K562 (cell line): Measurements from ENCODE around the gene SGPP2. TPM values are rescaled to one million over a fixed set of nuclear protein-coding genes. Genes with fewer than 3 reads are reported as not detected.

Experiments used
- ATAC-seq: fragments of 200-7000 bp; cut with Tn5 transposase; 3 replicates; pipeline ENCODE4 v1.9.1; 2020; ENCODE audit warnings: moderate library complexity
- BruUV-seq: library from RNA; stranded (reverse); fragments of 400-500 nt; replicated peaks from 2 replicates; lab custom pipeline; 2021; lab: Mats Ljungman, UMichigan
- CTCF ChIA-PET: fragments of 300-600 bp; formaldehyde crosslinking; extraction: SDS; loops from one replicate; lab custom pipeline; 2021; ENCODE audit warnings: low intra/inter-chr PET ratio; lab: Yijun Ruan, JAX
- POLR2A ChIA-PET: fragments of 300-600, 350-650 bp; sonication (Branson Sonifier 250); formaldehyde crosslinking; extraction: SDS; loops from one replicate; lab custom pipeline; 2021; ENCODE audit warnings: antibody characterized with exemption, inconsistent platforms; lab: Yijun Ruan, JAX
- DNase-seq, 4 experiments: peaks; one replicate each; pipeline versions ENCODE4 v3.0.0 to v3.0.0-alpha.2; 2011 to 2018; ENCODE audit warnings: low spot score in 3 of 4, mixed read lengths in 3 of 4; ENCODE audit errors: extremely low read depth in 1 of 4
- FAIRE-seq: peaks from 2 replicates; lab custom pipeline; 2011; peaks lifted over from hg19 to GRCh38; lab: Jason Lieb, UNC
- H2AFZ ChIP-seq: 2 replicates; pipeline ENCODE4 v1.6.0; 2011; ENCODE audit warnings: low read depth, low read length, control low read depth, inconsistent platforms
- H3K27ac ChIP-seq: fragments of 200-600 bp; 3 replicates; pipeline ENCODE4 v1.8.0; 2011; ENCODE audit warnings: low read depth, mild to moderate bottlenecking, control low read depth, inconsistent platforms, low read length, moderate library complexity, mixed read lengths; ENCODE audit errors: extremely low read depth
- H3K27me3 ChIP-seq, 2 experiments: fragments of 300-600 bp in 1 of 2; 2 replicates in 1 of 2; 3 replicates in 1 of 2; pipeline versions ENCODE4 v1.6.0 to v1.8.0; 2011; ENCODE audit warnings: inconsistent platforms in 2 of 2, low read length in 2 of 2, mild to moderate bottlenecking in 1 of 2, mixed read lengths in 1 of 2, moderate library complexity in 1 of 2; ENCODE audit not compliant: control insufficient read depth in 2 of 2, insufficient read depth in 2 of 2
- H3K36me3 ChIP-seq: fragments of 300-600 bp; 3 replicates; pipeline ENCODE4 v1.8.0; 2011; ENCODE audit warnings: mild to moderate bottlenecking, low read length, inconsistent platforms; ENCODE audit not compliant: control insufficient read depth, insufficient read depth
- H3K4me1 ChIP-seq, 2 experiments: fragments of 200-600 bp in 1 of 2; replicated peaks in 1 of 2; 2 replicates in 1 of 2; 3 replicates in 1 of 2; pipeline versions ENCODE4 v1.5.1 to v1.8.0; 2011; ENCODE audit warnings: inconsistent platforms in 2 of 2, low read length in 2 of 2, mild to moderate bottlenecking in 1 of 2, mixed read lengths in 1 of 2, moderate library complexity in 1 of 2; ENCODE audit not compliant: control insufficient read depth in 2 of 2, insufficient read depth in 2 of 2
- H3K4me2 ChIP-seq: 2 replicates; pipeline ENCODE4 v1.6.1; 2011; ENCODE audit warnings: low read length, control low read depth, inconsistent platforms, mixed read lengths; ENCODE audit not compliant: insufficient read depth
- H3K4me3 ChIP-seq: fragments of 200-600 bp; sonication (generic), shearing (Covaris generic); 2 replicates; pipeline ENCODE4 v1.5.1; 2016; ENCODE audit warnings: control low read depth, inconsistent platforms
- H3K79me2 ChIP-seq: fragments of 200-600 bp; 3 replicates; pipeline ENCODE4 v1.8.0; 2011; ENCODE audit warnings: low read length, inconsistent platforms; ENCODE audit not compliant: control insufficient read depth, insufficient read depth
- H3K9ac ChIP-seq, 2 experiments: 2 replicates each; pipeline versions ENCODE4 v1.6.0 to v1.6.1; 2011; ENCODE audit warnings: low read depth in 2 of 2, low read length in 2 of 2, control low read depth in 1 of 2, inconsistent platforms in 1 of 2, mild to moderate bottlenecking in 1 of 2, mixed read lengths in 1 of 2; ENCODE audit not compliant: insufficient read depth in 1 of 2
- H3K9me1 ChIP-seq: one replicate; pipeline ENCODE4 v1.6.0; 2011; ENCODE audit warnings: inconsistent platforms, mild to moderate bottlenecking, low read length, moderate library complexity; ENCODE audit not compliant: control insufficient read depth, insufficient read depth
- H3K9me3 ChIP-seq: replicated peaks from 2 replicates; pipeline ENCODE4 v1.5.1; 2011; ENCODE audit warnings: low read depth, low read length, inconsistent platforms; ENCODE audit not compliant: control insufficient read depth, insufficient read depth
- H4K20me1 ChIP-seq: replicated peaks from 2 replicates; pipeline ENCODE4 v1.6.1; 2011; ENCODE audit warnings: low read length, inconsistent platforms, mixed read lengths; ENCODE audit not compliant: control insufficient read depth, insufficient read depth
- C11orf30 ChIP-seq: fragments of 450-650 bp; IDR thresholded peaks from 2 replicates; pipeline ENCODE4 v1.6.1; 2016; ENCODE audit warnings: low read depth, mild to moderate bottlenecking
- FOXJ3 ChIP-seq: sonication (generic); formaldehyde crosslinking; IDR thresholded peaks from 2 replicates; pipeline ENCODE4 v1.4.0; 2020; ENCODE audit warnings: mild to moderate bottlenecking, missing genetic modification reagents
- MCM2 ChIP-seq: fragments of 450-650 bp; IDR thresholded peaks from 2 replicates; pipeline ENCODE4 v1.6.1; 2017; ENCODE audit warnings: low read depth, mild to moderate bottlenecking
- MYC ChIP-seq, 2 experiments: fragments of 250-450 bp in 1 of 2; sonication (Bioruptor Pico) in 1 of 2; IDR thresholded peaks; 2 replicates each; pipeline versions ENCODE4 v1.5.1 to v1.6.1; 2012 to 2021; ENCODE audit warnings: low read depth in 2 of 2, borderline replicate concordance in 1 of 2, improper control_type of control experiment in 1 of 2, low read length in 1 of 2, mild to moderate bottlenecking in 1 of 2, moderate library complexity in 1 of 2
- ZNF165 ChIP-seq: fragments of 250-450 bp; sonication (Bioruptor Pico); IDR thresholded peaks from 2 replicates; pipeline ENCODE4 v1.4.0; 2020; ENCODE audit warnings: borderline replicate concordance
- WGBS: fragments of 100-300 bp; shearing (Covaris generic); methylation state at CpG from one replicate; pipeline ENCODE4 v1.1.6; 2016; ENCODE audit warnings: low coverage, mixed read lengths; ENCODE audit not compliant: insufficient coverage; ENCODE audit errors: missing lambda C conversion rate; 5-methylcytosine and 5-hydroxymethylcytosine counted together
- in situ Hi-C: fragments of 300-500 bp; cut with MboI; formaldehyde crosslinking; loops from 4 replicates; pipeline ENCODE4 v1.15.0; 2018; ENCODE audit warnings: inconsistent platforms, mixed read lengths
- intact Hi-C: fragments of 100-400 bp; cut with micrococcal nuclease; formaldehyde crosslinking; loops from 2 replicates; pipeline ENCODE4 v1.14.2; 2022
- polyA plus RNA-seq, 8 experiments: library from polyadenylated mRNA; depleted of rRNA in 4 of 8; stranded (reverse) in 5 of 8; unstranded in 3 of 8; fragments of >200 nt; fragmentation: Nextera tagmentation in 2 of 8; fragmentation: Illumina TruSeq in 1 of 8; extraction: Ambion mirVana in 2 of 8; extraction: Trizol in 1 of 8; gene quantifications; 2 replicates each; pipeline versions ENCODE4 v1.2.1 to v1.2.3, GENCODE V29; 2011 to 2014; ENCODE audit warnings: inconsistent platforms in 1 of 8, missing spikeins in 1 of 8
- total RNA-seq, 7 experiments: library from RNA; depleted of rRNA in 6 of 7; stranded (reverse); fragments of >200 nt in 6 of 7; fragmentation: Illumina TruSeq in 2 of 7; extraction: Trizol in 2 of 7; gene quantifications; 2 replicates each; pipeline versions ENCODE4 v1.2.1 to v1.2.3, GENCODE V29; 2011 to 2021; ENCODE audit warnings: low replicate concordance in 1 of 7
- TF ChIP-seq, protein P1 (sequence below), 2 experiments: IDR thresholded peaks in 1 of 2; conservative IDR thresholded peaks in 1 of 2; 2 replicates each; pipeline ENCODE4 v1.6.1; 2016; ENCODE audit warnings: low read depth in 2 of 2, mild to moderate bottlenecking in 1 of 2, missing compliant biosample characterization in 1 of 2, missing genetic modification characterization in 1 of 2, moderate library complexity in 1 of 2

The SGPP2 gene
- total and polyA plus RNA-seq, 9 of the 15 experiments (the other 6 are each of a cell fraction or from before 2014, with no cell fraction given) = 0.01 to 0.04 TPM; not detected in 7

- H3K4me1 ChIP-seq = no peaks in the 10 kb centered on the region
- H3K27ac ChIP-seq = no peak overlapping the region
- FAIRE-seq (no peak), DNase-seq (no peak)
- H3K9ac ChIP-seq = no peak overlapping the region
- H2AFZ ChIP-seq = no peak overlapping the region
- POLR2A ChIA-PET = no interaction called here
- no peak overlapping the region for H3K4me3 ChIP-seq
- no peak for TF ChIP-seq MCM2
- TF ChIP-seq ZNF165 (CRISPR knock-in tag) = no peak
- no peak for TF ChIP-seq FOXJ3 (CRISPR knock-in tag)
- TF ChIP-seq C11orf30 = no peak
- no peak for TF ChIP-seq MYC (IDR thresholded peaks at IDR 0.05; ENCODE audit: low read depth, low read length)
- no peak for TF ChIP-seq MYC (CRISPR knock-in tag; IDR thresholded peaks at IDR 0.05; ENCODE audit: borderline replicate concordance, low read depth)
- TF ChIP-seq, protein P1, sequence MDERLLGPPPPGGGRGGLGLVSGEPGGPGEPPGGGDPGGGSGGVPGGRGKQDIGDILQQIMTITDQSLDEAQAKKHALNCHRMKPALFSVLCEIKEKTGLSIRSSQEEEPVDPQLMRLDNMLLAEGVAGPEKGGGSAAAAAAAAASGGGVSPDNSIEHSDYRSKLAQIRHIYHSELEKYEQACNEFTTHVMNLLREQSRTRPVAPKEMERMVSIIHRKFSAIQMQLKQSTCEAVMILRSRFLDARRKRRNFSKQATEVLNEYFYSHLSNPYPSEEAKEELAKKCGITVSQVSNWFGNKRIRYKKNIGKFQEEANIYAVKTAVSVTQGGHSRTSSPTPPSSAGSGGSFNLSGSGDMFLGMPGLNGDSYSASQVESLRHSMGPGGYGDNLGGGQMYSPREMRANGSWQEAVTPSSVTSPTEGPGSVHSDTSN (CRISPR knock-in tag; IDR thresholded peaks at IDR 0.05; ENCODE audit: low read depth) = no peak
- TF ChIP-seq, protein P1 (tag; conservative IDR thresholded peaks at IDR 0.05; ENCODE audit: low read depth) = no peak
- TF ChIP-seq, all 486 proteins: peak for 0
- H3K36me3 ChIP-seq = peaks cover 65% of the 10 kb centered on the region
- peaks cover 7% of the 10 kb centered on the region; the same call in 2 of the 3 replicates for H3K79me2 ChIP-seq
- H3K4me2 ChIP-seq = no peak overlapping the region
- intact Hi-C loops (no loop called here), in situ Hi-C loops (no loop called here)
- no peaks in the 10 kb centered on the region for H3K27me3 ChIP-seq
- no TSS peak for BruUV-seq
- CTCF ChIA-PET = no interaction called here
- H4K20me1 ChIP-seq = no peaks in the 10 kb centered on the region
- ATAC-seq = no peak
- WGBS = 84% methylated on average over 3 of the region's 5 CpGs
- no peaks in the 10 kb centered on the region for H3K9me3 ChIP-seq
- no peaks in the 10 kb centered on the region for H3K9me1 ChIP-seq
Measured at GRCh38 chr2:222604749-222605515, 180.6 kb downstream of the SGPP2 start.
